ENCODE results near the gene RPL9. TPM values are rescaled to one million over a fixed set of nuclear protein-coding genes. Genes with fewer than 3 reads are reported as not detected.
"Not testable (repeated sequence)": the region's sequence is repeated elsewhere in the genome, so short reads cannot be mapped to it uniquely, and the experiment has no call there.

RPL9 gene
- 1,000 to 10,000 TPM; 1,586 to 1,928 TPM for polyA plus RNA-seq

GRCh38 chr4:39458505-39459300 is at the start of gene RPL9, which contains the start of gene LIAS:
Gene RPL9, minus strand, starts transcription at chr4:39458922. Its CDS starts 483 bp downstream, at chr4:39458439.
Gene LIAS, plus strand, starts transcription at chr4:39459056. Its CDS starts 62 bp downstream, at chr4:39459118.
- Histone ChIP-seq H3K4me3 (ENCODE audit: low read depth in 1 of 2, low read length in 2 of 2) (peak within 1 kb of the TSS; percentile 80 to 90), H3K36me3 (ENCODE audit: control insufficient read depth in 2 of 2, insufficient read depth in 2 of 2, low read length in 1 of 2) (peaks cover 4 to 11% of the 10 kb centered on the region in 2 donors), H3K9me3 (ENCODE audit: control insufficient read depth in 2 of 2, insufficient read depth in 1 of 2, low read depth in 1 of 2, low read length in 1 of 2) (no peaks in the 10 kb centered on the region), H3K27me3 (ENCODE audit: control insufficient read depth in 1 of 2, insufficient read depth in 2 of 2, low read length in 2 of 2) (no peaks in the 10 kb centered on the region), H3K27ac (ENCODE audit: low read depth in 2 of 2, low read length in 1 of 2) (peak within 1 kb of the TSS; percentile 95 to 98), H3K4me1 (ENCODE audit: control insufficient read depth in 2 of 2, insufficient read depth in 2 of 2, low read length in 1 of 2) (no peaks in the 10 kb centered on the region)
- WGBS, 2 donors: 0% methylated on average over 55 of the region's 55 CpGs

GRCh38 chr4:39505581-39505980 is 46.9 kb upstream of the RPL9 start:
- H3K27me3 ChIP-seq (ENCODE audit: control insufficient read depth in 1 of 2, insufficient read depth in 2 of 2, low read length in 2 of 2): no peaks in the 10 kb centered on the region
- H3K4me1 ChIP-seq (ENCODE audit: control insufficient read depth in 2 of 2, insufficient read depth in 2 of 2, low read length in 1 of 2): no peaks in the 10 kb centered on the region
- H3K27ac ChIP-seq (ENCODE audit: low read depth in 2 of 2, low read length in 1 of 2): no peak overlapping the region
- 65 to 81% methylated on average over 1 of the region's 1 CpG for WGBS, 2 donors
- H3K9me3 ChIP-seq (ENCODE audit: control insufficient read depth in 2 of 2, insufficient read depth in 1 of 2, low read depth in 1 of 2, low read length in 1 of 2): no peaks in the 10 kb centered on the region
- peaks cover 9 to 21% of the 10 kb centered on the region in 2 donors for H3K36me3 ChIP-seq (ENCODE audit: control insufficient read depth in 2 of 2, insufficient read depth in 2 of 2, low read length in 1 of 2)
- H3K4me3 ChIP-seq (ENCODE audit: low read depth in 1 of 2, low read length in 2 of 2): no peak overlapping the region

DNA sequence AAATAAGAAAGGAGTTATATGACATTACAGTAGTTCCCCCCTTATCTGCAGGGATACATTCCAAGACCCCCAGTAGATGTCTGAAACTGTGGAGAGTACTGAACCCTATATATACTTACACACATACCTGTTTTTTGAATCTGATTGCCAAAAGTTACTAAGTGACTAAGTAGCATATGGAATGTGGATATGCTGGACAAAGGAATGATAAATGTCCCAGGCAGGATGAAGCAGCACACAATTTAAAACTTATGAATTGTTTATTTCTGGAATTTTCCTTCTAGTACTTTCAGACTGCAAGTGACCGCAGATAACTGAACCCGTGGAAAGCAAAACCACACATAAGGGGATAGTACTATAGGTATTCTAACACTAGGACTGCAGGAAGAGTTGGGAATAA is 45.8 kb upstream of the RPL9 start:
- WGBS, 2 donors: 96 to 98% methylated on average over 2 of the region's 2 CpGs
- H3K27ac ChIP-seq (ENCODE audit: low read depth in 2 of 2, low read length in 1 of 2): no peak overlapping the region
- H3K4me1 ChIP-seq (ENCODE audit: control insufficient read depth in 2 of 2, insufficient read depth in 2 of 2, low read length in 1 of 2): no peaks in the 10 kb centered on the region
- no peaks in the 10 kb centered on the region for H3K9me3 ChIP-seq (ENCODE audit: control insufficient read depth in 2 of 2, insufficient read depth in 1 of 2, low read depth in 1 of 2, low read length in 1 of 2)
- peaks cover 6 to 20% of the 10 kb centered on the region in 2 donors for H3K36me3 ChIP-seq (ENCODE audit: control insufficient read depth in 2 of 2, insufficient read depth in 2 of 2, low read length in 1 of 2)
- H3K27me3 ChIP-seq (ENCODE audit: control insufficient read depth in 1 of 2, insufficient read depth in 2 of 2, low read length in 2 of 2): no peaks in the 10 kb centered on the region
- H3K4me3 ChIP-seq (ENCODE audit: low read depth in 1 of 2, low read length in 2 of 2): no peak overlapping the region

GRCh38 chr4:39502664-39503035 is 43.9 kb upstream of the RPL9 start:
- H3K27me3 ChIP-seq (ENCODE audit: control insufficient read depth in 1 of 2, insufficient read depth in 2 of 2, low read length in 2 of 2); H3K27ac ChIP-seq (ENCODE audit: low read depth in 2 of 2, low read length in 1 of 2); H3K9me3 ChIP-seq (ENCODE audit: control insufficient read depth in 2 of 2, insufficient read depth in 1 of 2, low read depth in 1 of 2, low read length in 1 of 2); H3K4me3 ChIP-seq (ENCODE audit: low read depth in 1 of 2, low read length in 2 of 2); H3K4me1 ChIP-seq (ENCODE audit: control insufficient read depth in 2 of 2, insufficient read depth in 2 of 2, low read length in 1 of 2): not testable (repeated sequence)
- H3K36me3 ChIP-seq (ENCODE audit: control insufficient read depth in 2 of 2, insufficient read depth in 2 of 2, low read length in 1 of 2): peaks cover 3 to 14% of the 10 kb centered on the region in 2 donors
- WGBS, 2 donors: 88 to 90% methylated on average over 4 of the region's 4 CpGs

DNA sequence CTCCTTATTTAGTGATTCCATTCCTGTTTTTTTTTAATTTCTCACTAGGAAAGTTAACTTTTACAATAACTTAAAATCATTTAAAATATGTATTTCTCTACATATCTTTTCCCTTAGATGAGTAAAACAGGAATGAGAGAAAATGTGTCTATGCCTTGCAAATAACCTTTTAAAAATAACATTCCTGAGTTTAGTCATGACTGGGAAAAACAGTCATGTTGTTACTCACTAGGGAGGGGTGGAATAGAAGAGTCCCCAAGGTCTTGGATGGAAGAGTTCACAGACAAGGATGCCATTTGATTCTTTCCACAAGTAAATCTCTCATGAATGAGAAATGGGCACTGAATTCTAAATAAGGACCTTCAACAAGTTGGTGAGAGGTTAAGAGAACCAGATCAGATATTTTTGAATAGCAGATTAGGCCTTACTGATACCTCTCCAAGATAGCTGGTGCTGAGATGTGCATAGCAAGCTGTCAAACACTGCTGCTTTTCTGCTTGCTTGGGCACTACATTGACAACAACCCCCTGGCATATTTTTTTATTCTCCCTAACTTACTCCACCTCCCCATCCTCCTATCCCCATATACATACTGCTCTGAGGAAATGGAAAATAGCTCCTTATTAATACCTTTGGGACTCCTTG is 43.4 kb upstream of the RPL9 start:
- Histone ChIP-seq H3K36me3 (ENCODE audit: control insufficient read depth in 2 of 2, insufficient read depth in 2 of 2, low read length in 1 of 2) (peaks cover 3 to 10% of the 10 kb centered on the region in 2 donors), H3K27me3 (ENCODE audit: control insufficient read depth in 1 of 2, insufficient read depth in 2 of 2, low read length in 2 of 2) (no peaks in the 10 kb centered on the region), H3K27ac (ENCODE audit: low read depth in 2 of 2, low read length in 1 of 2) (no peak overlapping the region), H3K9me3 (ENCODE audit: control insufficient read depth in 2 of 2, insufficient read depth in 1 of 2, low read depth in 1 of 2, low read length in 1 of 2) (no peaks in the 10 kb centered on the region), H3K4me3 (ENCODE audit: low read depth in 1 of 2, low read length in 2 of 2) (no peak overlapping the region), H3K4me1 (ENCODE audit: control insufficient read depth in 2 of 2, insufficient read depth in 2 of 2, low read length in 1 of 2) (no peaks in the 10 kb centered on the region)

DNA sequence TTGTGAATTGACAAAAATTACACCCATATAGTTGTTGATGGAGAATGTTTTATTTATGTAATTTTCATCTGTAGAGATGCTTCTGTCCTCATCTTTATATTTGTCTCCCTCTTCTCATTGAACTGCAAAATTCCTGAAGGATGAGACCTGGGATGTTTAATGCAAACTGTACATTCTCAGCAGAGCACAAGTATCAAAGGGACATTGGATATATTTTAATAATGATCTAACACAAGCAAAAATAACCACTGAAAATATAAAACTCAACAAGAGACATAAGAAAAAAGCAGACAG is 40.0 kb upstream of the RPL9 start:
- Histone ChIP-seq H3K4me1 (ENCODE audit: control insufficient read depth in 2 of 2, insufficient read depth in 2 of 2, low read length in 1 of 2) (no peaks in the 10 kb centered on the region), H3K36me3 (ENCODE audit: control insufficient read depth in 2 of 2, insufficient read depth in 2 of 2, low read length in 1 of 2) (peaks cover 3 to 6% of the 10 kb centered on the region in 2 donors), H3K27me3 (ENCODE audit: control insufficient read depth in 1 of 2, insufficient read depth in 2 of 2, low read length in 2 of 2) (no peaks in the 10 kb centered on the region), H3K4me3 (ENCODE audit: low read depth in 1 of 2, low read length in 2 of 2) (no peak overlapping the region), H3K9me3 (ENCODE audit: control insufficient read depth in 2 of 2, insufficient read depth in 1 of 2, low read depth in 1 of 2, low read length in 1 of 2) (no peaks in the 10 kb centered on the region), H3K27ac (ENCODE audit: low read depth in 2 of 2, low read length in 1 of 2) (no peak overlapping the region)

- H3K4me3 ChIP-seq (ENCODE audit: low read depth in 1 of 2, low read length in 2 of 2): no peak overlapping the region
- WGBS, 2 donors: 86% methylated on average over 1 of the region's 1 CpG
- H3K9me3 ChIP-seq (ENCODE audit: control insufficient read depth in 2 of 2, insufficient read depth in 1 of 2, low read depth in 1 of 2, low read length in 1 of 2): no peaks in the 10 kb centered on the region
- H3K36me3 ChIP-seq (ENCODE audit: control insufficient read depth in 2 of 2, insufficient read depth in 2 of 2, low read length in 1 of 2): peaks cover 3% of the 10 kb centered on the region in 2 donors
- no peaks in the 10 kb centered on the region for H3K4me1 ChIP-seq (ENCODE audit: control insufficient read depth in 2 of 2, insufficient read depth in 2 of 2, low read length in 1 of 2)
- H3K27ac ChIP-seq (ENCODE audit: low read depth in 2 of 2, low read length in 1 of 2): no peak overlapping the region
- H3K27me3 ChIP-seq (ENCODE audit: control insufficient read depth in 1 of 2, insufficient read depth in 2 of 2, low read length in 2 of 2): no peaks in the 10 kb centered on the region
Observed at GRCh38 chr4:39497909-39498726, 39.4 kb upstream of the RPL9 start.

GRCh38 chr4:39495446-39496213 is 36.9 kb upstream of the RPL9 start:
- Histone ChIP-seq H3K27me3 (ENCODE audit: control insufficient read depth in 1 of 2, insufficient read depth in 2 of 2, low read length in 2 of 2) (no peaks in the 10 kb centered on the region), H3K4me3 (ENCODE audit: low read depth in 1 of 2, low read length in 2 of 2) (no peak overlapping the region), H3K4me1 (ENCODE audit: control insufficient read depth in 2 of 2, insufficient read depth in 2 of 2, low read length in 1 of 2) (no peaks in the 10 kb centered on the region), H3K27ac (ENCODE audit: low read depth in 2 of 2, low read length in 1 of 2) (peak overlapping the region; percentile 84 to 93), H3K36me3 (ENCODE audit: control insufficient read depth in 2 of 2, insufficient read depth in 2 of 2, low read length in 1 of 2) (peaks cover 2 to 3% of the 10 kb centered on the region in 2 donors), H3K9me3 (ENCODE audit: control insufficient read depth in 2 of 2, insufficient read depth in 1 of 2, low read depth in 1 of 2, low read length in 1 of 2) (no peaks in the 10 kb centered on the region)
- WGBS, 2 donors: 37 to 51% methylated on average over 4 of the region's 4 CpGs

- no peaks in the 10 kb centered on the region for H3K4me1 ChIP-seq (ENCODE audit: control insufficient read depth in 2 of 2, insufficient read depth in 2 of 2, low read length in 1 of 2)
- no peaks in the 10 kb centered on the region for H3K9me3 ChIP-seq (ENCODE audit: control insufficient read depth in 2 of 2, insufficient read depth in 1 of 2, low read depth in 1 of 2, low read length in 1 of 2)
- H3K36me3 ChIP-seq (ENCODE audit: control insufficient read depth in 2 of 2, insufficient read depth in 2 of 2, low read length in 1 of 2): peaks cover 2 to 3% of the 10 kb centered on the region in 2 donors
- no peak overlapping the region for H3K4me3 ChIP-seq (ENCODE audit: low read depth in 1 of 2, low read length in 2 of 2)
- 91 to 95% methylated on average over 1 of the region's 1 CpG for WGBS, 2 donors
- H3K27ac ChIP-seq (ENCODE audit: low read depth in 2 of 2, low read length in 1 of 2): no peak overlapping the region
- H3K27me3 ChIP-seq (ENCODE audit: control insufficient read depth in 1 of 2, insufficient read depth in 2 of 2, low read length in 2 of 2): no peaks in the 10 kb centered on the region
Observed at GRCh38 chr4:39494354-39494753, 35.6 kb upstream of the RPL9 start.
